K562 (cell line): ENCODE measurements around the gene ASIC5. TPM values are rescaled to one million over a fixed set of nuclear protein-coding genes. Genes with fewer than 3 reads are reported as not detected.

Experiments used
- ATAC-seq: fragments of 200-7000 bp; cut with Tn5 transposase; 3 replicates; pipeline ENCODE4 v1.9.1; 2020; ENCODE audit warnings: moderate library complexity
- BruUV-seq: library from RNA; stranded (reverse); fragments of 400-500 nt; replicated peaks from 2 replicates; lab custom pipeline; 2021; lab: Mats Ljungman, UMichigan
- CTCF ChIA-PET: fragments of 300-600 bp; formaldehyde crosslinking; extraction: SDS; loops from one replicate; lab custom pipeline; 2021; ENCODE audit warnings: low intra/inter-chr PET ratio; lab: Yijun Ruan, JAX
- POLR2A ChIA-PET: fragments of 300-600, 350-650 bp; sonication (Branson Sonifier 250); formaldehyde crosslinking; extraction: SDS; loops from one replicate; lab custom pipeline; 2021; ENCODE audit warnings: antibody characterized with exemption, inconsistent platforms; lab: Yijun Ruan, JAX
- DNase-seq, 4 experiments: peaks; one replicate each; pipeline versions ENCODE4 v3.0.0 to v3.0.0-alpha.2; 2011 to 2018; ENCODE audit warnings: low spot score in 3 of 4, mixed read lengths in 3 of 4; ENCODE audit errors: extremely low read depth in 1 of 4
- FAIRE-seq: peaks from 2 replicates; lab custom pipeline; 2011; peaks lifted over from hg19 to GRCh38; lab: Jason Lieb, UNC
- H2AFZ ChIP-seq: 2 replicates; pipeline ENCODE4 v1.6.0; 2011; ENCODE audit warnings: low read depth, low read length, control low read depth, inconsistent platforms
- H3K27ac ChIP-seq: fragments of 200-600 bp; 3 replicates; pipeline ENCODE4 v1.8.0; 2011; ENCODE audit warnings: low read depth, mild to moderate bottlenecking, control low read depth, inconsistent platforms, low read length, moderate library complexity, mixed read lengths; ENCODE audit errors: extremely low read depth
- H3K27me3 ChIP-seq, 2 experiments: fragments of 300-600 bp in 1 of 2; 2 replicates in 1 of 2; 3 replicates in 1 of 2; pipeline versions ENCODE4 v1.6.0 to v1.8.0; 2011; ENCODE audit warnings: inconsistent platforms in 2 of 2, low read length in 2 of 2, mild to moderate bottlenecking in 1 of 2, mixed read lengths in 1 of 2, moderate library complexity in 1 of 2; ENCODE audit not compliant: control insufficient read depth in 2 of 2, insufficient read depth in 2 of 2
- H3K36me3 ChIP-seq: fragments of 300-600 bp; 3 replicates; pipeline ENCODE4 v1.8.0; 2011; ENCODE audit warnings: mild to moderate bottlenecking, low read length, inconsistent platforms; ENCODE audit not compliant: control insufficient read depth, insufficient read depth
- H3K4me1 ChIP-seq, 2 experiments: fragments of 200-600 bp in 1 of 2; replicated peaks in 1 of 2; 2 replicates in 1 of 2; 3 replicates in 1 of 2; pipeline versions ENCODE4 v1.5.1 to v1.8.0; 2011; ENCODE audit warnings: inconsistent platforms in 2 of 2, low read length in 2 of 2, mild to moderate bottlenecking in 1 of 2, mixed read lengths in 1 of 2, moderate library complexity in 1 of 2; ENCODE audit not compliant: control insufficient read depth in 2 of 2, insufficient read depth in 2 of 2
- H3K4me2 ChIP-seq: 2 replicates; pipeline ENCODE4 v1.6.1; 2011; ENCODE audit warnings: low read length, control low read depth, inconsistent platforms, mixed read lengths; ENCODE audit not compliant: insufficient read depth
- H3K4me3 ChIP-seq: fragments of 200-600 bp; sonication (generic), shearing (Covaris generic); 2 replicates; pipeline ENCODE4 v1.5.1; 2016; ENCODE audit warnings: control low read depth, inconsistent platforms
- H3K79me2 ChIP-seq: fragments of 200-600 bp; 3 replicates; pipeline ENCODE4 v1.8.0; 2011; ENCODE audit warnings: low read length, inconsistent platforms; ENCODE audit not compliant: control insufficient read depth, insufficient read depth
- H3K9ac ChIP-seq, 2 experiments: 2 replicates each; pipeline versions ENCODE4 v1.6.0 to v1.6.1; 2011; ENCODE audit warnings: low read depth in 2 of 2, low read length in 2 of 2, control low read depth in 1 of 2, inconsistent platforms in 1 of 2, mild to moderate bottlenecking in 1 of 2, mixed read lengths in 1 of 2; ENCODE audit not compliant: insufficient read depth in 1 of 2
- H3K9me1 ChIP-seq: one replicate; pipeline ENCODE4 v1.6.0; 2011; ENCODE audit warnings: inconsistent platforms, mild to moderate bottlenecking, low read length, moderate library complexity; ENCODE audit not compliant: control insufficient read depth, insufficient read depth
- H3K9me3 ChIP-seq: replicated peaks from 2 replicates; pipeline ENCODE4 v1.5.1; 2011; ENCODE audit warnings: low read depth, low read length, inconsistent platforms; ENCODE audit not compliant: control insufficient read depth, insufficient read depth
- H4K20me1 ChIP-seq: replicated peaks from 2 replicates; pipeline ENCODE4 v1.6.1; 2011; ENCODE audit warnings: low read length, inconsistent platforms, mixed read lengths; ENCODE audit not compliant: control insufficient read depth, insufficient read depth
- CSDE1 ChIP-seq, 2 experiments: fragments of 450-650 bp; IDR thresholded peaks; 2 replicates each; pipeline ENCODE4 v1.6.1; 2016; ENCODE audit warnings: mild to moderate bottlenecking in 1 of 2
- FOXJ2 ChIP-seq: fragments of 200-800 bp; sonication (Bioruptor generic); IDR thresholded peaks from 2 replicates; pipeline ENCODE4 v1.6.1; 2016; ENCODE audit warnings: missing genetic modification characterization, missing compliant biosample characterization
- SIN3B ChIP-seq: fragments of 450-650 bp; IDR thresholded peaks from 2 replicates; pipeline ENCODE4 v1.6.1; 2017; ENCODE audit warnings: low read depth, mild to moderate bottlenecking, moderate library complexity
- YY1 ChIP-seq, 3 experiments: IDR thresholded peaks; 2 replicates each; pipeline ENCODE4 v1.6.1; 2011; ENCODE audit warnings: low read length in 2 of 3, mild to moderate bottlenecking in 2 of 3, moderate library complexity in 2 of 3, borderline replicate concordance in 1 of 3, control low read depth in 1 of 3, low read depth in 1 of 3; ENCODE audit not compliant: insufficient read depth in 3 of 3, insufficient replicate concordance in 2 of 3, control insufficient read depth in 1 of 3, insufficient read length in 1 of 3; ENCODE audit errors: extremely low read depth in 1 of 3
- ZNF311 ChIP-seq: fragments of 250-450 bp; sonication (Bioruptor Pico); IDR thresholded peaks from 2 replicates; pipeline ENCODE4 v1.4.0; 2020; ENCODE audit warnings: mild to moderate bottlenecking, moderate library complexity
- ZNF316 ChIP-seq: fragments of 450-650 bp; IDR thresholded peaks from 2 replicates; pipeline ENCODE4 v1.6.1; 2016
- ZNF444 ChIP-seq: fragments of 250-450 bp; sonication (Bioruptor Pico); IDR thresholded peaks from 2 replicates; pipeline ENCODE4 v1.4.0; 2020; ENCODE audit warnings: mild to moderate bottlenecking, moderate library complexity
- ZNF584 ChIP-seq: fragments of 200-800 bp; sonication (Bioruptor generic); IDR thresholded peaks from 2 replicates; pipeline ENCODE4 v1.6.1; 2016; ENCODE audit warnings: low read depth, mild to moderate bottlenecking, missing genetic modification characterization, missing compliant biosample characterization
- WGBS: fragments of 100-300 bp; shearing (Covaris generic); methylation state at CpG from one replicate; pipeline ENCODE4 v1.1.6; 2016; ENCODE audit warnings: low coverage, mixed read lengths; ENCODE audit not compliant: insufficient coverage; ENCODE audit errors: missing lambda C conversion rate; 5-methylcytosine and 5-hydroxymethylcytosine counted together
- in situ Hi-C: fragments of 300-500 bp; cut with MboI; formaldehyde crosslinking; loops from 4 replicates; pipeline ENCODE4 v1.15.0; 2018; ENCODE audit warnings: inconsistent platforms, mixed read lengths
- intact Hi-C: fragments of 100-400 bp; cut with micrococcal nuclease; formaldehyde crosslinking; loops from 2 replicates; pipeline ENCODE4 v1.14.2; 2022
- polyA plus RNA-seq, 8 experiments: library from polyadenylated mRNA; depleted of rRNA in 4 of 8; stranded (reverse) in 5 of 8; unstranded in 3 of 8; fragments of >200 nt; fragmentation: Nextera tagmentation in 2 of 8; fragmentation: Illumina TruSeq in 1 of 8; extraction: Ambion mirVana in 2 of 8; extraction: Trizol in 1 of 8; gene quantifications; 2 replicates each; pipeline versions ENCODE4 v1.2.1 to v1.2.3, GENCODE V29; 2011 to 2014; ENCODE audit warnings: inconsistent platforms in 1 of 8, missing spikeins in 1 of 8
- total RNA-seq, 7 experiments: library from RNA; depleted of rRNA in 6 of 7; stranded (reverse); fragments of >200 nt in 6 of 7; fragmentation: Illumina TruSeq in 2 of 7; extraction: Trizol in 2 of 7; gene quantifications; 2 replicates each; pipeline versions ENCODE4 v1.2.1 to v1.2.3, GENCODE V29; 2011 to 2021; ENCODE audit warnings: low replicate concordance in 1 of 7
- TF ChIP-seq, protein P1 (sequence below): sonication (generic); formaldehyde crosslinking; IDR thresholded peaks from 2 replicates; pipeline ENCODE4 v1.8.0; 2023; ENCODE audit warnings: missing genetic modification reagents, mild to moderate bottlenecking, borderline replicate concordance
- TF ChIP-seq, protein P2 (sequence below), 2 experiments: fragments of 450-650 bp; IDR thresholded peaks; 2 replicates each; pipeline ENCODE4 v1.6.1; 2016
- TF ChIP-seq, protein P3 (sequence below): fragments of 450-650 bp; IDR thresholded peaks from 2 replicates; pipeline ENCODE4 v1.6.1; 2014; ENCODE audit warnings: low read depth, mild to moderate bottlenecking, moderate library complexity, borderline replicate concordance
- TF ChIP-seq, protein P4 (sequence below): fragments of 250-450 bp; sonication (Bioruptor Pico); IDR thresholded peaks from 2 replicates; pipeline ENCODE4 v1.8.0; 2021; ENCODE audit warnings: moderate library complexity, mild to moderate bottlenecking, inconsistent platforms

Gene ASIC5
- total and polyA plus RNA-seq, 9 of the 15 experiments (the other 6 are each of a cell fraction or from before 2014, with no cell fraction given) = not detected

DNA sequence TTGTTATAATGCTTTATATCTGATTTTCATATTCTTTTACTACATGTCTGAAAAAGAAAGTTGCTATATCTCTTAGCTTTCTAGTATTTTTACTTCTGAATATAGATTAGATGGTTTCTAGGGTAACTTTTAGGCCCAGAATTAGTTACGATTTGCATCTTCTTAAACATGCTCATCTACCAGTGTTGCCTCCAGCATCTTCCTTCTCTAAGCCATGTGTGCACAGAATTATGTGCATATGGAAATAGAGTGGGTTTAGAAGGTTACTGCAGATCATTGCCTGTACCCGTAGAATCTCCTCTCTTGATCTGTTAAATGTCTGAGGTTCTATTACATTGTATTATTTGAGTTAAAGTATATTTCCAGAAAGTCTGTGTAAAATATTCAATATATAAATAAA lies 34.9 kb upstream of the ASIC5 start:
- DNase-seq (no peak), FAIRE-seq (no peak), ATAC-seq (no peak)
- WGBS = 0% methylated on average over 2 of the region's 2 CpGs
- no peak overlapping the region for H3K4me2 ChIP-seq
- no peaks in the 10 kb centered on the region for H3K9me3 ChIP-seq
- POLR2A ChIA-PET = no interaction called here
- no peak overlapping the region for H2AFZ ChIP-seq
- no peak overlapping the region for H3K9ac ChIP-seq
- intact Hi-C loops (no loop called here), in situ Hi-C loops (no loop called here)
- BruUV-seq = no TSS peak
- no peaks in the 10 kb centered on the region for H3K79me2 ChIP-seq
- H3K4me1 ChIP-seq = no peaks in the 10 kb centered on the region
- H3K4me3 ChIP-seq = no peak overlapping the region
- H4K20me1 ChIP-seq = no peaks in the 10 kb centered on the region
- CTCF ChIA-PET = no interaction called here
- no peaks in the 10 kb centered on the region for H3K9me1 ChIP-seq
- H3K27ac ChIP-seq = no peak overlapping the region
- H3K27me3 ChIP-seq = no peaks in the 10 kb centered on the region
- H3K36me3 ChIP-seq = no peaks in the 10 kb centered on the region
- TF ChIP-seq, protein P1, sequence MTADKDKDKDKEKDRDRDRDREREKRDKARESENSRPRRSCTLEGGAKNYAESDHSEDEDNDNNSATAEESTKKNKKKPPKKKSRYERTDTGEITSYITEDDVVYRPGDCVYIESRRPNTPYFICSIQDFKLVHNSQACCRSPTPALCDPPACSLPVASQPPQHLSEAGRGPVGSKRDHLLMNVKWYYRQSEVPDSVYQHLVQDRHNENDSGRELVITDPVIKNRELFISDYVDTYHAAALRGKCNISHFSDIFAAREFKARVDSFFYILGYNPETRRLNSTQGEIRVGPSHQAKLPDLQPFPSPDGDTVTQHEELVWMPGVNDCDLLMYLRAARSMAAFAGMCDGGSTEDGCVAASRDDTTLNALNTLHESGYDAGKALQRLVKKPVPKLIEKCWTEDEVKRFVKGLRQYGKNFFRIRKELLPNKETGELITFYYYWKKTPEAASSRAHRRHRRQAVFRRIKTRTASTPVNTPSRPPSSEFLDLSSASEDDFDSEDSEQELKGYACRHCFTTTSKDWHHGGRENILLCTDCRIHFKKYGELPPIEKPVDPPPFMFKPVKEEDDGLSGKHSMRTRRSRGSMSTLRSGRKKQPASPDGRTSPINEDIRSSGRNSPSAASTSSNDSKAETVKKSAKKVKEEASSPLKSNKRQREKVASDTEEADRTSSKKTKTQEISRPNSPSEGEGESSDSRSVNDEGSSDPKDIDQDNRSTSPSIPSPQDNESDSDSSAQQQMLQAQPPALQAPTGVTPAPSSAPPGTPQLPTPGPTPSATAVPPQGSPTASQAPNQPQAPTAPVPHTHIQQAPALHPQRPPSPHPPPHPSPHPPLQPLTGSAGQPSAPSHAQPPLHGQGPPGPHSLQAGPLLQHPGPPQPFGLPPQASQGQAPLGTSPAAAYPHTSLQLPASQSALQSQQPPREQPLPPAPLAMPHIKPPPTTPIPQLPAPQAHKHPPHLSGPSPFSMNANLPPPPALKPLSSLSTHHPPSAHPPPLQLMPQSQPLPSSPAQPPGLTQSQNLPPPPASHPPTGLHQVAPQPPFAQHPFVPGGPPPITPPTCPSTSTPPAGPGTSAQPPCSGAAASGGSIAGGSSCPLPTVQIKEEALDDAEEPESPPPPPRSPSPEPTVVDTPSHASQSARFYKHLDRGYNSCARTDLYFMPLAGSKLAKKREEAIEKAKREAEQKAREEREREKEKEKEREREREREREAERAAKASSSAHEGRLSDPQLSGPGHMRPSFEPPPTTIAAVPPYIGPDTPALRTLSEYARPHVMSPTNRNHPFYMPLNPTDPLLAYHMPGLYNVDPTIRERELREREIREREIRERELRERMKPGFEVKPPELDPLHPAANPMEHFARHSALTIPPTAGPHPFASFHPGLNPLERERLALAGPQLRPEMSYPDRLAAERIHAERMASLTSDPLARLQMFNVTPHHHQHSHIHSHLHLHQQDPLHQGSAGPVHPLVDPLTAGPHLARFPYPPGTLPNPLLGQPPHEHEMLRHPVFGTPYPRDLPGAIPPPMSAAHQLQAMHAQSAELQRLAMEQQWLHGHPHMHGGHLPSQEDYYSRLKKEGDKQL = no peak
- no peak for TF ChIP-seq ZNF316
- TF ChIP-seq, protein P2, sequence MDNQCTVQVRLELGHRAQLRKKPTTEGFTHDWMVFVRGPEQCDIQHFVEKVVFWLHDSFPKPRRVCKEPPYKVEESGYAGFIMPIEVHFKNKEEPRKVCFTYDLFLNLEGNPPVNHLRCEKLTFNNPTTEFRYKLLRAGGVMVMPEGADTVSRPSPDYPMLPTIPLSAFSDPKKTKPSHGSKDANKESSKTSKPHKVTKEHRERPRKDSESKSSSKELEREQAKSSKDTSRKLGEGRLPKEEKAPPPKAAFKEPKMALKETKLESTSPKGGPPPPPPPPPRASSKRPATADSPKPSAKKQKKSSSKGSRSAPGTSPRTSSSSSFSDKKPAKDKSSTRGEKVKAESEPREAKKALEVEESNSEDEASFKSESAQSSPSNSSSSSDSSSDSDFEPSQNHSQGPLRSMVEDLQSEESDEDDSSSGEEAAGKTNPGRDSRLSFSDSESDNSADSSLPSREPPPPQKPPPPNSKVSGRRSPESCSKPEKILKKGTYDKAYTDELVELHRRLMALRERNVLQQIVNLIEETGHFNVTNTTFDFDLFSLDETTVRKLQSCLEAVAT (IDR thresholded peaks at IDR 0.05) = no peak
- TF ChIP-seq ZNF584 = no peak
- no peak for TF ChIP-seq YY1 (IDR thresholded peaks at IDR 0.05; ENCODE audit: borderline replicate concordance in 1 of 3, control insufficient read depth in 1 of 3, extremely low read depth in 1 of 3, insufficient read depth in 3 of 3, insufficient read length in 1 of 3, insufficient replicate concordance in 2 of 3, low read depth in 1 of 3, low read length in 2 of 3)
- TF ChIP-seq, protein P3, sequence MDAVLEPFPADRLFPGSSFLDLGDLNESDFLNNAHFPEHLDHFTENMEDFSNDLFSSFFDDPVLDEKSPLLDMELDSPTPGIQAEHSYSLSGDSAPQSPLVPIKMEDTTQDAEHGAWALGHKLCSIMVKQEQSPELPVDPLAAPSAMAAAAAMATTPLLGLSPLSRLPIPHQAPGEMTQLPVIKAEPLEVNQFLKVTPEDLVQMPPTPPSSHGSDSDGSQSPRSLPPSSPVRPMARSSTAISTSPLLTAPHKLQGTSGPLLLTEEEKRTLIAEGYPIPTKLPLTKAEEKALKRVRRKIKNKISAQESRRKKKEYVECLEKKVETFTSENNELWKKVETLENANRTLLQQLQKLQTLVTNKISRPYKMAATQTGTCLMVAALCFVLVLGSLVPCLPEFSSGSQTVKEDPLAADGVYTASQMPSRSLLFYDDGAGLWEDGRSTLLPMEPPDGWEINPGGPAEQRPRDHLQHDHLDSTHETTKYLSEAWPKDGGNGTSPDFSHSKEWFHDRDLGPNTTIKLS = no peak
- TF ChIP-seq FOXJ2 (tag) = no peak
- TF ChIP-seq CSDE1 (IDR thresholded peaks at IDR 0.05) = no peak
- TF ChIP-seq ZNF311 (CRISPR knock-in tag) = no peak
- no peak for TF ChIP-seq SIN3B
- TF ChIP-seq ZNF444 (CRISPR knock-in tag) = no peak
- TF ChIP-seq, protein P4, sequence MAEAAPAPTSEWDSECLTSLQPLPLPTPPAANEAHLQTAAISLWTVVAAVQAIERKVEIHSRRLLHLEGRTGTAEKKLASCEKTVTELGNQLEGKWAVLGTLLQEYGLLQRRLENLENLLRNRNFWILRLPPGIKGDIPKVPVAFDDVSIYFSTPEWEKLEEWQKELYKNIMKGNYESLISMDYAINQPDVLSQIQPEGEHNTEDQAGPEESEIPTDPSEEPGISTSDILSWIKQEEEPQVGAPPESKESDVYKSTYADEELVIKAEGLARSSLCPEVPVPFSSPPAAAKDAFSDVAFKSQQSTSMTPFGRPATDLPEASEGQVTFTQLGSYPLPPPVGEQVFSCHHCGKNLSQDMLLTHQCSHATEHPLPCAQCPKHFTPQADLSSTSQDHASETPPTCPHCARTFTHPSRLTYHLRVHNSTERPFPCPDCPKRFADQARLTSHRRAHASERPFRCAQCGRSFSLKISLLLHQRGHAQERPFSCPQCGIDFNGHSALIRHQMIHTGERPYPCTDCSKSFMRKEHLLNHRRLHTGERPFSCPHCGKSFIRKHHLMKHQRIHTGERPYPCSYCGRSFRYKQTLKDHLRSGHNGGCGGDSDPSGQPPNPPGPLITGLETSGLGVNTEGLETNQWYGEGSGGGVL (CRISPR knock-in tag) = no peak
